Measurements from ENCODE around the gene SLC4A9. TPM values are rescaled to one million over a fixed set of nuclear protein-coding genes. Genes with fewer than 3 reads are reported as not detected.

SLC4A9 gene
- polyA plus RNA-seq, 4 donors = not detected

DNA sequence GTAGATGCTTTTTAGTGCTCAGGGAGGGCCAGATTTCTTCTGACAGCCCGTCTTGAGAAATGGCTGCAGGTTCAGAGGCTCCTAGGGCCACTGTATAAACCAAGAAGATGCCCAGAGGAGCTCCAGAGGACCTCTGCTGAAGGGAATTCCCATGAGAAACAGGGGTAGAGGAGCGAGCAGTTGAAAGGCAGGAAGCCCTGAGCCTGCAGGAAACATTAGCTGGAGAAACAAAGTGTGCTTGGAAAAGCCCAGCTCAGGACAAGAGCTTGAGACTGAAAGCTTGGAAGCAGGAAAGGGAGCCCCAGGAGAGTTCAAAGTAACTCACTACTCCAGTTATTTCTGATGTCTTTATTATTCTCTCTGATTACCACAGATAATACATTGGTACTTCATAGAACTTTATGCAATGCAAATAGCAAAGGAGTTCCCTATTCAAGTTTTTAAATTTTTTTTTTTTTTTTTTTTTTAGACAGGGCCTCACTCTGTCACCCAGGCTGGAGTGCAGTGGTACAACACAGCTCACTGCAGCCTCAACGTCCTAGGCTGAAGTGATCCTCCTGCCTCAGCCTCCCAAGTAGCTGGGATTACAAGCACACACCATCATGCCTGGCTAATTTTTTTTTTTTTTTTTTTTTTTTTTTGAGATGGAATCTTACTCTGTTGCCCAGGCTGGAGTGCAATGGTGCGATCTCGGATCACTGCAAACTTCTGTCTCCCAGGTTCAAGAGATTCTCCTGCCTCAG, 30.1 kb upstream of the SLC4A9 start:
- H3K27me3 ChIP-seq (ENCODE audit: control insufficient read depth in 3 of 3, insufficient read depth in 3 of 3, low read length in 3 of 3) = no peaks in the 10 kb centered on the region
- H3K4me3 ChIP-seq (ENCODE audit: low read depth in 1 of 3, low read length in 3 of 3) = no peak overlapping the region
- DNase-seq (no peak), FAIRE-seq (no peak)
- no peaks in the 10 kb centered on the region for H3K4me1 ChIP-seq (ENCODE audit: control insufficient read depth in 3 of 3, insufficient read depth in 2 of 3, low read depth in 1 of 3, low read length in 2 of 3)
- WGBS, 3 donors = 64 to 72% (median 68%) methylated on average over 3 to 5 of the region's 5 CpGs
- H3K27ac ChIP-seq (ENCODE audit: low read depth in 1 of 3, low read length in 2 of 3) = no peak overlapping the region
- H3K9me3 ChIP-seq (ENCODE audit: control insufficient read depth in 2 of 2, insufficient read depth in 1 of 2, low read depth in 1 of 2, low read length in 1 of 2) = no peaks in the 10 kb centered on the region
- peaks cover 2 to 9% (median 5%) of the 10 kb centered on the region in 3 donors for H3K36me3 ChIP-seq (ENCODE audit: control insufficient read depth in 3 of 3, insufficient read depth in 2 of 3, low read depth in 1 of 3, low read length in 3 of 3)

DNA sequence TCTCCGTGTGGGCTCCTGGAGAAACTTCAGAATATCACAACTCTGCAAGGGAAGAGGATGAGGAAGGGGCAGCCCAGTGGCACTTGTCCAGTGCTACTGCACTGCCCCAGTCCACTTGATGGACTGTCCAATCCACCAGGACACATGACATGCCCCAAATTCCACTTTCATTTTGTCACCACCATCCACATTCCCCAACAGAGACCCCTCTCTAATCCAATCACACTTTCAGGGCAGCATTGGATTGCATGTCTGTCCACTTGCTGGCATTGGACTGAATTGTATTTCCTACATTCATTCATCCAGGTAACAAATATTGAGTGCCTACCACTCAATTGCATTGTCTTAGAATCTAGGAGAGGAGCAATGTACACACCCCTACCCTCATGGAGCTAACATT, 28.4 kb upstream of the SLC4A9 start:
- no peak for FAIRE-seq
- 82 to 88% (median 85%) methylated on average over 1 of the region's 1 CpG for WGBS, 3 donors
- H3K27me3 ChIP-seq (ENCODE audit: control insufficient read depth in 3 of 3, insufficient read depth in 3 of 3, low read length in 3 of 3) = no peaks in the 10 kb centered on the region
- peaks cover 2 to 15% (median 12%) of the 10 kb centered on the region in 3 donors for H3K36me3 ChIP-seq (ENCODE audit: control insufficient read depth in 3 of 3, insufficient read depth in 2 of 3, low read depth in 1 of 3, low read length in 3 of 3)
- no peaks in the 10 kb centered on the region for H3K4me1 ChIP-seq (ENCODE audit: control insufficient read depth in 3 of 3, insufficient read depth in 2 of 3, low read depth in 1 of 3, low read length in 2 of 3)
- no peak for DNase-seq
- no peak overlapping the region for H3K27ac ChIP-seq (ENCODE audit: low read depth in 1 of 3, low read length in 2 of 3)
- no peaks in the 10 kb centered on the region for H3K9me3 ChIP-seq (ENCODE audit: control insufficient read depth in 2 of 2, insufficient read depth in 1 of 2, low read depth in 1 of 2, low read length in 1 of 2)
- no peak overlapping the region for H3K4me3 ChIP-seq (ENCODE audit: low read depth in 1 of 3, low read length in 3 of 3)

DNA sequence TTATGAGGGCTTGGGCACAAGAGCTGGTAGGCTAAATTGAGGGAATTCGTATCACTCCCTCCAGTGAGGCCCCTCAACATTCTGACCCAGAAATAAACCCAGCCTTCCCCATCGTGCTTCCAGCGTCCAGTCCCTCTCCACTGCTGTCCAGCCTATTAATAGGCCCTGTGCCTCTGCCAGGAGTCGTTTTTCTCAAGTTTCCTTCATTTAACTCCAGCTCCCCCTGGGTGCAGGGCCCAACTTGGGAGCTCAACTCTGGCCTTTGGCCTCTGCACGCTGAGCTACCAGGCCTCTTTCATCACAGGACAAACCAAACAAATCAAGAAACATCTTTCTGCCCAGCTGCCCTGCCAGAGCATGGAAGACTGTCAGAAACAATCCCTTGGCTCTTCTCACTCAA, 23.6 kb upstream of the SLC4A9 start:
- H3K27ac ChIP-seq (ENCODE audit: low read depth in 1 of 3, low read length in 2 of 3) = peak overlapping the region in 1 of 3 donors; percentile 14
- FAIRE-seq (no peak), DNase-seq (no peak)
- no peaks in the 10 kb centered on the region for H3K9me3 ChIP-seq (ENCODE audit: control insufficient read depth in 2 of 2, insufficient read depth in 1 of 2, low read depth in 1 of 2, low read length in 1 of 2)
- WGBS, 3 donors = 49 to 63% (median 57%) methylated on average over 5 of the region's 5 CpGs
- no peak overlapping the region for H3K4me3 ChIP-seq (ENCODE audit: low read depth in 1 of 3, low read length in 3 of 3)
- peaks cover 2 to 19% (median 12%) of the 10 kb centered on the region in 3 donors for H3K36me3 ChIP-seq (ENCODE audit: control insufficient read depth in 3 of 3, insufficient read depth in 2 of 3, low read depth in 1 of 3, low read length in 3 of 3)
- H3K27me3 ChIP-seq (ENCODE audit: control insufficient read depth in 3 of 3, insufficient read depth in 3 of 3, low read length in 3 of 3) = no peaks in the 10 kb centered on the region
- H3K4me1 ChIP-seq (ENCODE audit: control insufficient read depth in 3 of 3, insufficient read depth in 2 of 3, low read depth in 1 of 3, low read length in 2 of 3) = no peaks in the 10 kb centered on the region

DNA sequence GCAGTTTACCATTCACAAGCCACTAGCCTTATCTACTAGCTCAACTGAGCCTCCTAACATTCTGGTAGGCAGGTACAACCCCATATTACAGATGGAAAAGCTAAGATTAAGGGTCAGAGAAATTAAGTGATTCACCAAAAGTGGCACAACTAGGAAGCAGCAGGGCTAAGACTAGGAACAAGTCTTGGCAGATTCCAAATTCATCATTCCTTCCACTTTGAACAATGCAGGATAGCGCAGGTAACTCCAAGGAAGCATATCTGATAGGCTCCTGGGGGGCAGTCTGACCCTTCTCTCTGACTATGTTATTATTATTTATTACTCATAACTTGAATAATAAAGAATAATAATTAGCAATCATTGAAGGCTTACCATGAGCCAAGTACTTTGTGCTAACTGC, 22.1 kb upstream of the SLC4A9 start:
- H3K27ac ChIP-seq (ENCODE audit: low read depth in 1 of 3, low read length in 2 of 3) = no peak overlapping the region
- FAIRE-seq (no peak), DNase-seq (no peak)

DNA sequence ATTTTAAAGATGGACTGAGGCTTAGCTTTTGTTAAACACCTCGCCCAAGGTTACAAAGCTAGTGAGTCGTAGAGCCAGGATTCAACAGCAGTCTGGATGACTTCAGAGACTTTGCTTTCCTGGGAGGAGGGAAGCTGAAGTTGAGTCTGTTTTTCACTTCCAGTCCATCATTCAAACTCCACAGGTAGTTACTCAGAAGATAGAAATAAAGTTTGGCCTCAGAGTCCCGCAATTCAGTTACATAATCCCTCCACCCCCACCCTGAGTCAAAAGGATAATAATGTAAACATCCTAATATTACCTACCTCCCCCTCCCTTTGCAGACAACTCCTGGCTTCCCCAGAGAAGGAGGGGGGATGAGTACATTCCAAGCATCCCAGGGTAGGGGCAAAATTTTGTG, 21.7 kb upstream of the SLC4A9 start:
- no peaks in the 10 kb centered on the region for H3K9me3 ChIP-seq (ENCODE audit: control insufficient read depth in 2 of 2, insufficient read depth in 1 of 2, low read depth in 1 of 2, low read length in 1 of 2)
- H3K4me3 ChIP-seq (ENCODE audit: low read depth in 1 of 3, low read length in 3 of 3) = no peak overlapping the region
- H3K27me3 ChIP-seq (ENCODE audit: control insufficient read depth in 3 of 3, insufficient read depth in 3 of 3, low read length in 3 of 3) = no peaks in the 10 kb centered on the region
- H3K27ac ChIP-seq (ENCODE audit: low read depth in 1 of 3, low read length in 2 of 3) = no peak overlapping the region
- H3K4me1 ChIP-seq (ENCODE audit: control insufficient read depth in 3 of 3, insufficient read depth in 2 of 3, low read depth in 1 of 3, low read length in 2 of 3) = peaks cover 0 to 6% (median 5%) of the 10 kb centered on the region in 3 donors
- peaks cover 4 to 30% (median 19%) of the 10 kb centered on the region in 3 donors for H3K36me3 ChIP-seq (ENCODE audit: control insufficient read depth in 3 of 3, insufficient read depth in 2 of 3, low read depth in 1 of 3, low read length in 3 of 3)
- DNase-seq = no peak
- no peak for FAIRE-seq
- WGBS, 3 donors = 78 to 85% (median 83%) methylated on average over 3 of the region's 3 CpGs

More for the DNA sequence above, 22.1 kb upstream of the SLC4A9 start:
- Histone ChIP-seq H3K4me3 (ENCODE audit: low read depth in 1 of 3, low read length in 3 of 3) (no peak overlapping the region), H3K9me3 (ENCODE audit: control insufficient read depth in 2 of 2, insufficient read depth in 1 of 2, low read depth in 1 of 2, low read length in 1 of 2) (no peaks in the 10 kb centered on the region), H3K36me3 (ENCODE audit: control insufficient read depth in 3 of 3, insufficient read depth in 2 of 3, low read depth in 1 of 3, low read length in 3 of 3) (peaks cover 2 to 31% (median 20%) of the 10 kb centered on the region in 3 donors), H3K4me1 (ENCODE audit: control insufficient read depth in 3 of 3, insufficient read depth in 2 of 3, low read depth in 1 of 3, low read length in 2 of 3) (peaks cover 0 to 5% (median 4%) of the 10 kb centered on the region in 3 donors), H3K27me3 (ENCODE audit: control insufficient read depth in 3 of 3, insufficient read depth in 3 of 3, low read length in 3 of 3) (no peaks in the 10 kb centered on the region)
- 90 to 100% (median 100%) methylated on average over 1 of the region's 1 CpG for WGBS, 3 donors

DNA sequence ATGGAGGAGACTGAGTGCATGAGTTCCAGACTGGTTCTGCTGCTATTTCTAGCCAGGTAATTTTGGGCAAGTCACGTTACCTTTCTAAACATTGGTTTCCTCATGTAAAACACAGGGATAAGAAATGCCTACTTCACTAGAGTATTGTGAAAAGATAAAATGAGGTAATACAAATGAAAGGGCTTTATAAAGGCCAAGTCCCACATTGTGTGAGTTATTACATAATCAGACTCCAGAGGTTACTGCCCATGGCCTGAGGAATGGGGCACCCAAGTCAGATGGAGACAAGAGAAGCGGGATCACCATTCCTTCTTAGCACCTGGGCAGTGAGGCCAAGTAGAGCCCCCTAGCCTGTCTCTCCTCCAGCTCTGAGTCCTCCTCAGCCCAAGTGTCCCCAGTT, 21.1 kb upstream of the SLC4A9 start:
- peaks cover 0 to 6% (median 5%) of the 10 kb centered on the region in 3 donors for H3K4me1 ChIP-seq (ENCODE audit: control insufficient read depth in 3 of 3, insufficient read depth in 2 of 3, low read depth in 1 of 3, low read length in 2 of 3)
- WGBS, 3 donors = 92 to 95% (median 94%) methylated on average over 2 of the region's 2 CpGs
- H3K9me3 ChIP-seq (ENCODE audit: control insufficient read depth in 2 of 2, insufficient read depth in 1 of 2, low read depth in 1 of 2, low read length in 1 of 2) = no peaks in the 10 kb centered on the region
- DNase-seq (no peak), FAIRE-seq (no peak)
- no peak overlapping the region for H3K4me3 ChIP-seq (ENCODE audit: low read depth in 1 of 3, low read length in 3 of 3)
- H3K27ac ChIP-seq (ENCODE audit: low read depth in 1 of 3, low read length in 2 of 3) = no peak overlapping the region
- H3K36me3 ChIP-seq (ENCODE audit: control insufficient read depth in 3 of 3, insufficient read depth in 2 of 3, low read depth in 1 of 3, low read length in 3 of 3) = peaks cover 4 to 29% (median 17%) of the 10 kb centered on the region in 3 donors
- no peaks in the 10 kb centered on the region for H3K27me3 ChIP-seq (ENCODE audit: control insufficient read depth in 3 of 3, insufficient read depth in 3 of 3, low read length in 3 of 3)

DNA sequence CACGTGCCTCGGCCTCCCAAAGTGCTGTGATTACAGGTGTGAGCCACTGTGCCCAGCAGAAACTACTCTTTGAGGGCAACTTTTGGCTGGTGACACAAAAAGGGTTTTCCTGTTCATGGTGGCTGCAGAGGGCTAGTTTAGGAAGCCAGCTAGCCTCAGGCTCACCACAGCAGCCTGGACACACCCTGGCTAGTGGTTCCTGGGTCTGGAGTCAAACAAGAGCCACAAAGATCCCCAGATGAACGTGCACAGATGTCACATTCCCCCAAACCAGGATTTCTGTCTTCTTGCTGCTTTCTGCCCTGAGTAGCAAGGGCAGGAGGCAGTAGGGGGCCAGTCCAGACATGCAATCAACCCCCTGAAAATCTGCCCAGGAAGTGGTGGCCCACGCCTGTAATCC, 20.4 kb upstream of the SLC4A9 start:
- Histone ChIP-seq H3K27me3 (ENCODE audit: control insufficient read depth in 3 of 3, insufficient read depth in 3 of 3, low read length in 3 of 3) (no peaks in the 10 kb centered on the region), H3K9me3 (ENCODE audit: control insufficient read depth in 2 of 2, insufficient read depth in 1 of 2, low read depth in 1 of 2, low read length in 1 of 2) (no peaks in the 10 kb centered on the region), H3K27ac (ENCODE audit: low read depth in 1 of 3, low read length in 2 of 3) (no peak overlapping the region), H3K36me3 (ENCODE audit: control insufficient read depth in 3 of 3, insufficient read depth in 2 of 3, low read depth in 1 of 3, low read length in 3 of 3) (peaks cover 3 to 28% (median 13%) of the 10 kb centered on the region in 3 donors), H3K4me1 (ENCODE audit: control insufficient read depth in 3 of 3, insufficient read depth in 2 of 3, low read depth in 1 of 3, low read length in 2 of 3) (peaks cover 3 to 6% (median 5%) of the 10 kb centered on the region in 3 donors), H3K4me3 (ENCODE audit: low read depth in 1 of 3, low read length in 3 of 3) (no peak overlapping the region)
- WGBS, 3 donors = 62 to 83% (median 63%) methylated on average over 4 of the region's 4 CpGs
- no peak for FAIRE-seq
- DNase-seq = no peak

DNA sequence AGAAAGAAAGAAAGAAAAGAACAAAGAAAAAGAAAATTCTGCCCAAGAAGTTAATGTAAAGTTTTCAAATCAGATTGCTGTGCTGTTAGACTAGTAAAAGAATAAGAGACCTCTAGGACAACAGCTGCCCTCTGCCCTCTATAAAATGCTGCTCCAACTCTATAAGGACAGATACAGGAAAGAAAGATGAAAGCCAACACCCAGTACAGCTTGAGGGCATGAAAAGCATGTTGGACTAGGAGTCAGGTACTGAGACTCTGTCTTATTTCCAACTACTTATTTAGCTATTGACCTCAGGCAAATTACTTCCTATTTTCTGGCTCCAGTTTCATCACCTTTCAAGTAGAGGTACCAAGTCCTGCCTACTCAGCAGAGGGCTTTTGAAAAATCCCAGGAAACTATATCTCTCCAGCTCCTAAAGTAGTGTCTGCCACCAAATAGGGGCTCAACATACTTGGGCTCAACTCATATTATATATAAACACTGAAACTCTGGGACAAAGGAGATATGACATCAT, 19.3 kb upstream of the SLC4A9 start:
- peaks cover 2 to 20% (median 8%) of the 10 kb centered on the region in 3 donors for H3K36me3 ChIP-seq (ENCODE audit: control insufficient read depth in 3 of 3, insufficient read depth in 2 of 3, low read depth in 1 of 3, low read length in 3 of 3)
- no peak for FAIRE-seq
- peaks cover 5 to 13% (median 6%) of the 10 kb centered on the region in 3 donors for H3K4me1 ChIP-seq (ENCODE audit: control insufficient read depth in 3 of 3, insufficient read depth in 2 of 3, low read depth in 1 of 3, low read length in 2 of 3)

More for the DNA sequence above, 19.3 kb upstream of the SLC4A9 start:
- H3K27ac ChIP-seq (ENCODE audit: low read depth in 1 of 3, low read length in 2 of 3) = no peak overlapping the region
- H3K4me3 ChIP-seq (ENCODE audit: low read depth in 1 of 3, low read length in 3 of 3) = no peak overlapping the region
- H3K27me3 ChIP-seq (ENCODE audit: control insufficient read depth in 3 of 3, insufficient read depth in 3 of 3, low read length in 3 of 3) = no peaks in the 10 kb centered on the region
- DNase-seq = peak in 1 of 2 donors; percentile 51
- no peaks in the 10 kb centered on the region for H3K9me3 ChIP-seq (ENCODE audit: control insufficient read depth in 2 of 2, insufficient read depth in 1 of 2, low read depth in 1 of 2, low read length in 1 of 2)
